Keratinocyte (primary cell): ENCODE measurements around the gene SPTLC2.

ENCODE experiments used
- EZH2 ChIP-seq: IDR thresholded peaks from one replicate; pipeline ENCODE4 v1.6.1; 2012; ENCODE audit warnings: inconsistent platforms, mild to moderate bottlenecking, low read length, moderate library complexity
- TF ChIP-seq, protein P1 (sequence below), 3 experiments: IDR thresholded peaks in 1 of 3; conservative IDR thresholded peaks in 1 of 3; optimal IDR thresholded peaks in 1 of 3; 2 replicates in 2 of 3; 3 replicates in 1 of 3; pipeline versions ENCODE3 to v1.5.1; 2011; ENCODE audit warnings: low read length in 3 of 3, mild to moderate bottlenecking in 3 of 3, moderate library complexity in 2 of 3, control low read depth in 1 of 3, inconsistent platforms in 1 of 3; ENCODE audit not compliant: insufficient read depth in 2 of 3; ENCODE audit errors: extremely low read depth in 1 of 3

DNA sequence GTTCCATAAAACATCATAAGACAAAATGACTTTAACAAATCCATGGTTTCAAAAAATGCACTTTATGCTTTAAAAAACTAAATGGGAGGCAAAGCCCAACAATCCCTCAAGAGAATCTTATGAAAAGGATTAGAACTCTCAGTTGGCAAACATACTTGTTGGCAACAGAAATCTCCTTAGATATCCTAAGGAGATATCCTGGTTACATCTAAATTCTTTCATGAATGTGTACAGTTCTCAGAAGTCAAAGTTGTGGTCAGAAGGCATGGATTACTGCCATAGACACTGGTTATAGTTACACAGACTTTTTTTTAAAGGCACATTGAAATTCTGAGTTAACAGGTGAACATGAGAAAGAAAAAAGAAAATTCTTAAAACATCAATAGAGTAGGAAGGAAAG, 100.3 kb downstream of the SPTLC2 start:
- TF ChIP-seq, protein P1, sequence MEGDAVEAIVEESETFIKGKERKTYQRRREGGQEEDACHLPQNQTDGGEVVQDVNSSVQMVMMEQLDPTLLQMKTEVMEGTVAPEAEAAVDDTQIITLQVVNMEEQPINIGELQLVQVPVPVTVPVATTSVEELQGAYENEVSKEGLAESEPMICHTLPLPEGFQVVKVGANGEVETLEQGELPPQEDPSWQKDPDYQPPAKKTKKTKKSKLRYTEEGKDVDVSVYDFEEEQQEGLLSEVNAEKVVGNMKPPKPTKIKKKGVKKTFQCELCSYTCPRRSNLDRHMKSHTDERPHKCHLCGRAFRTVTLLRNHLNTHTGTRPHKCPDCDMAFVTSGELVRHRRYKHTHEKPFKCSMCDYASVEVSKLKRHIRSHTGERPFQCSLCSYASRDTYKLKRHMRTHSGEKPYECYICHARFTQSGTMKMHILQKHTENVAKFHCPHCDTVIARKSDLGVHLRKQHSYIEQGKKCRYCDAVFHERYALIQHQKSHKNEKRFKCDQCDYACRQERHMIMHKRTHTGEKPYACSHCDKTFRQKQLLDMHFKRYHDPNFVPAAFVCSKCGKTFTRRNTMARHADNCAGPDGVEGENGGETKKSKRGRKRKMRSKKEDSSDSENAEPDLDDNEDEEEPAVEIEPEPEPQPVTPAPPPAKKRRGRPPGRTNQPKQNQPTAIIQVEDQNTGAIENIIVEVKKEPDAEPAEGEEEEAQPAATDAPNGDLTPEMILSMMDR (optimal IDR thresholded peaks at IDR 0.05 in 1 of 3, IDR thresholded peaks at IDR 0.05 in 1 of 3, conservative IDR thresholded peaks at IDR 0.05 in 1 of 3; ENCODE audit: extremely low read depth in 1 of 3, insufficient read depth in 2 of 3, low read length in 3 of 3), result no peak
- TF ChIP-seq EZH2, result no peak
